Measurements from ENCODE around the gene RIN3. TPM values are rescaled to one million over a fixed set of nuclear protein-coding genes. Genes with fewer than 3 reads are reported as not detected.

The RIN3 gene
- polyA plus RNA-seq, 1 donor = 15.6 TPM

GRCh38 chr14:92627707-92628215 is 114.2 kb downstream of the RIN3 start:
- Histone ChIP-seq H3K4me1 (ENCODE audit: control insufficient read depth, insufficient read depth, low read length) (no peaks in the 10 kb centered on the region), H3K4me3 (ENCODE audit: low read length) (no peak overlapping the region), H3K9me3 (ENCODE audit: control insufficient read depth, low read depth, low read length) (peaks cover 9% of the 10 kb centered on the region), H3K27ac (ENCODE audit: low read length) (no peak overlapping the region), H3K36me3 (ENCODE audit: control insufficient read depth, insufficient read depth, low read length) (no peaks in the 10 kb centered on the region), H3K27me3 (ENCODE audit: control insufficient read depth, insufficient read depth, low read length) (no peaks in the 10 kb centered on the region)
- 100% methylated on average over 3 of the region's 7 CpGs for WGBS (ENCODE audit: insufficient coverage, low lambda C conversion rate)
- DNase-seq = no peak

GRCh38 chr14:92628636-92629035 is 115.1 kb downstream of the RIN3 start:
- DNase-seq = no peak

GRCh38 chr14:92630367-92630766 is 116.8 kb downstream of the RIN3 start:
- no peak overlapping the region for H3K27ac ChIP-seq (ENCODE audit: low read length)
- H3K4me3 ChIP-seq (ENCODE audit: low read length) = no peak overlapping the region
- peaks cover 9% of the 10 kb centered on the region for H3K9me3 ChIP-seq (ENCODE audit: control insufficient read depth, low read depth, low read length)
- H3K36me3 ChIP-seq (ENCODE audit: control insufficient read depth, insufficient read depth, low read length) = no peaks in the 10 kb centered on the region
- H3K27me3 ChIP-seq (ENCODE audit: control insufficient read depth, insufficient read depth, low read length) = no peaks in the 10 kb centered on the region
- WGBS (ENCODE audit: insufficient coverage, low lambda C conversion rate) = no CpG with 5 or more reads among the region's 2 CpGs
- no peak for DNase-seq
- no peaks in the 10 kb centered on the region for H3K4me1 ChIP-seq (ENCODE audit: control insufficient read depth, insufficient read depth, low read length)

More at GRCh38 chr14:92628636-92629035, 115.1 kb downstream of the RIN3 start:
- Histone ChIP-seq H3K4me3 (ENCODE audit: low read length) (no peak overlapping the region), H3K9me3 (ENCODE audit: control insufficient read depth, low read depth, low read length) (peaks cover 9% of the 10 kb centered on the region), H3K27me3 (ENCODE audit: control insufficient read depth, insufficient read depth, low read length) (no peaks in the 10 kb centered on the region), H3K27ac (ENCODE audit: low read length) (no peak overlapping the region), H3K36me3 (ENCODE audit: control insufficient read depth, insufficient read depth, low read length) (no peaks in the 10 kb centered on the region), H3K4me1 (ENCODE audit: control insufficient read depth, insufficient read depth, low read length) (no peaks in the 10 kb centered on the region)
- WGBS (ENCODE audit: insufficient coverage, low lambda C conversion rate) = no CpG with 5 or more reads among the region's 2 CpGs

- Histone ChIP-seq H3K27ac (ENCODE audit: low read length) (no peak overlapping the region), H3K4me3 (ENCODE audit: low read length) (no peak overlapping the region), H3K27me3 (ENCODE audit: control insufficient read depth, insufficient read depth, low read length) (no peaks in the 10 kb centered on the region), H3K36me3 (ENCODE audit: control insufficient read depth, insufficient read depth, low read length) (no peaks in the 10 kb centered on the region), H3K4me1 (ENCODE audit: control insufficient read depth, insufficient read depth, low read length) (no peaks in the 10 kb centered on the region), H3K9me3 (ENCODE audit: control insufficient read depth, low read depth, low read length) (peaks cover 9% of the 10 kb centered on the region)
- DNase-seq = no peak
- WGBS (ENCODE audit: insufficient coverage, low lambda C conversion rate) = no CpG with 5 or more reads among the region's 4 CpGs
These were observed 117.5 kb downstream of the RIN3 start for GRCh38 chr14:92631098-92631497.

GRCh38 chr14:92632546-92633273 is 119.1 kb downstream of the RIN3 start:
- Histone ChIP-seq H3K36me3 (ENCODE audit: control insufficient read depth, insufficient read depth, low read length) (no peaks in the 10 kb centered on the region), H3K27me3 (ENCODE audit: control insufficient read depth, insufficient read depth, low read length) (no peaks in the 10 kb centered on the region), H3K4me1 (ENCODE audit: control insufficient read depth, insufficient read depth, low read length) (no peaks in the 10 kb centered on the region), H3K27ac (ENCODE audit: low read length) (no peak overlapping the region), H3K4me3 (ENCODE audit: low read length) (no peak overlapping the region), H3K9me3 (ENCODE audit: control insufficient read depth, low read depth, low read length) (peaks cover 3% of the 10 kb centered on the region)
- DNase-seq = no peak
- WGBS (ENCODE audit: insufficient coverage, low lambda C conversion rate) = no CpG with 5 or more reads among the region's 15 CpGs

GRCh38 chr14:92633274-92633616 is 119.7 kb downstream of the RIN3 start:
- Histone ChIP-seq H3K36me3 (ENCODE audit: control insufficient read depth, insufficient read depth, low read length) (no peaks in the 10 kb centered on the region), H3K4me1 (ENCODE audit: control insufficient read depth, insufficient read depth, low read length) (no peaks in the 10 kb centered on the region), H3K4me3 (ENCODE audit: low read length) (no peak overlapping the region), H3K9me3 (ENCODE audit: control insufficient read depth, low read depth, low read length) (peaks cover 3% of the 10 kb centered on the region), H3K27me3 (ENCODE audit: control insufficient read depth, insufficient read depth, low read length) (no peaks in the 10 kb centered on the region), H3K27ac (ENCODE audit: low read length) (no peak overlapping the region)
- WGBS (ENCODE audit: insufficient coverage, low lambda C conversion rate) = no CpG with 5 or more reads among the region's 5 CpGs
- DNase-seq = no peak

- Histone ChIP-seq H3K36me3 (ENCODE audit: control insufficient read depth, insufficient read depth, low read length) (no peaks in the 10 kb centered on the region), H3K27me3 (ENCODE audit: control insufficient read depth, insufficient read depth, low read length) (no peaks in the 10 kb centered on the region), H3K27ac (ENCODE audit: low read length) (no peak overlapping the region), H3K4me3 (ENCODE audit: low read length) (no peak overlapping the region), H3K9me3 (ENCODE audit: control insufficient read depth, low read depth, low read length) (peaks cover 3% of the 10 kb centered on the region), H3K4me1 (ENCODE audit: control insufficient read depth, insufficient read depth, low read length) (no peaks in the 10 kb centered on the region)
- no peak for DNase-seq
These were observed 120.1 kb downstream of the RIN3 start for GRCh38 chr14:92633724-92634123.

GRCh38 chr14:92635031-92635430 is 121.5 kb downstream of the RIN3 start:
- Histone ChIP-seq H3K4me1 (ENCODE audit: control insufficient read depth, insufficient read depth, low read length) (no peaks in the 10 kb centered on the region), H3K4me3 (ENCODE audit: low read length) (no peak overlapping the region), H3K27ac (ENCODE audit: low read length) (no peak overlapping the region), H3K36me3 (ENCODE audit: control insufficient read depth, insufficient read depth, low read length) (no peaks in the 10 kb centered on the region), H3K9me3 (ENCODE audit: control insufficient read depth, low read depth, low read length) (no peaks in the 10 kb centered on the region), H3K27me3 (ENCODE audit: control insufficient read depth, insufficient read depth, low read length) (no peaks in the 10 kb centered on the region)
- DNase-seq = no peak
- WGBS (ENCODE audit: insufficient coverage, low lambda C conversion rate) = no CpG with 5 or more reads among the region's 4 CpGs

- Histone ChIP-seq H3K4me3 (ENCODE audit: low read length) (no peak overlapping the region), H3K4me1 (ENCODE audit: control insufficient read depth, insufficient read depth, low read length) (no peaks in the 10 kb centered on the region), H3K27ac (ENCODE audit: low read length) (no peak overlapping the region), H3K36me3 (ENCODE audit: control insufficient read depth, insufficient read depth, low read length) (no peaks in the 10 kb centered on the region), H3K9me3 (ENCODE audit: control insufficient read depth, low read depth, low read length) (no peaks in the 10 kb centered on the region), H3K27me3 (ENCODE audit: control insufficient read depth, insufficient read depth, low read length) (no peaks in the 10 kb centered on the region)
- 100% methylated on average over 1 of the region's 4 CpGs for WGBS (ENCODE audit: insufficient coverage, low lambda C conversion rate)
- no peak for DNase-seq
These were observed 122.3 kb downstream of the RIN3 start for GRCh38 chr14:92635896-92636295.

- WGBS (ENCODE audit: insufficient coverage, low lambda C conversion rate) = no CpG with 5 or more reads among the region's 7 CpGs
- H3K27me3 ChIP-seq (ENCODE audit: control insufficient read depth, insufficient read depth, low read length) = no peaks in the 10 kb centered on the region
- H3K9me3 ChIP-seq (ENCODE audit: control insufficient read depth, low read depth, low read length) = no peaks in the 10 kb centered on the region
- H3K36me3 ChIP-seq (ENCODE audit: control insufficient read depth, insufficient read depth, low read length) = peaks cover 6% of the 10 kb centered on the region
- no peak overlapping the region for H3K27ac ChIP-seq (ENCODE audit: low read length)
- DNase-seq = no peak
- no peaks in the 10 kb centered on the region for H3K4me1 ChIP-seq (ENCODE audit: control insufficient read depth, insufficient read depth, low read length)
- H3K4me3 ChIP-seq (ENCODE audit: low read length) = no peak overlapping the region
These were observed 123.6 kb downstream of the RIN3 start for GRCh38 chr14:92637228-92637627.

- H3K27ac ChIP-seq (ENCODE audit: low read length) = no peak overlapping the region
- H3K9me3 ChIP-seq (ENCODE audit: control insufficient read depth, low read depth, low read length) = no peaks in the 10 kb centered on the region
- H3K36me3 ChIP-seq (ENCODE audit: control insufficient read depth, insufficient read depth, low read length) = peaks cover 11% of the 10 kb centered on the region
- no peak for DNase-seq
- no CpG with 5 or more reads among the region's 5 CpGs for WGBS (ENCODE audit: insufficient coverage, low lambda C conversion rate)
- H3K4me1 ChIP-seq (ENCODE audit: control insufficient read depth, insufficient read depth, low read length) = no peaks in the 10 kb centered on the region
- no peak overlapping the region for H3K4me3 ChIP-seq (ENCODE audit: low read length)
- no peaks in the 10 kb centered on the region for H3K27me3 ChIP-seq (ENCODE audit: control insufficient read depth, insufficient read depth, low read length)
These were observed 124.3 kb downstream of the RIN3 start for GRCh38 chr14:92637864-92638263.
